ENCODE data around the gene AAK1. TPM values are rescaled to one million over a fixed set of nuclear protein-coding genes. Genes with fewer than 3 reads are reported as not detected.
A peak's percentile ranks its signal among the peaks of the same experiment; 100 is the strongest.

The AAK1 gene
- total and polyA plus RNA-seq, 10 of the 15 experiments (the other 5 are each of a cell fraction or from before 2014, with no cell fraction given), result 2.9 to 41.4 (median 17.5) TPM

DNA sequence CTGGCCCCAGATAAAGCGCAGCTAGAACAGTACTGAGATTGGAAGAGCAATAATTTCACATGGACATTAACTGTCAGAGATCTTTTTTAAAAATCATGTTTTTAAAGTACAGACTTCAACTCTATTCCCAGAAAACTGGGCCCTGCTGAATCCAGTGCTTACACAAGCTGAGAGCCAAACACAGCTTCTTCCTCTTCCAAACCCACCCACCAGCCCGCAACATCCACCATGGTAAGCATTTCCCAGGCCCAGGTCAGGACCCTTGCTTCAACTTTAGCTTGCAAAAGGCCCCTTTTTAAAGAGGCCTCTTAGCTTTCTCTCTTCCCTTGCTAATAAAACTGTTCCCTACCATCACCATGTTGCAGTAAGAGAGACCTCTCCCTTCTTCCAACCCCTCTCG, 2.1 kb downstream of the AAK1 start:
- 97% methylated on average over 3 of the region's 3 CpGs for WGBS (ENCODE audit: insufficient coverage, insufficient replicate concordance, low lambda C conversion rate, missing lambda C conversion rate)
- H3K27me3 ChIP-seq (replicated peaks in 1 of 2; ENCODE audit: control insufficient read depth in 2 of 2, insufficient read depth in 2 of 2, low read length in 1 of 2), result no peaks in the 10 kb centered on the region

More for the DNA sequence above, 2.1 kb downstream of the AAK1 start:
- DNase-seq (ENCODE audit: low read depth, low spot score) (no peak), FAIRE-seq (no peak), ATAC-seq (no peak)
- no TSS peak for BruUV-seq (replicated peaks)
- Histone ChIP-seq H3K9ac (ENCODE audit: control insufficient read depth, insufficient read depth, low read length) (peak overlapping the region; percentile 89; the same call in 1 of the 2 replicates), H3K36me3 (ENCODE audit: control insufficient read depth in 2 of 2, insufficient read depth in 2 of 2, low read length in 1 of 2) (0 out of 4 replicates have a peak, but pooled peaks cover 0 to 6% of the 10 kb centered on the region in 2 experiments), H3K4me3 (peak overlapping the region; percentile 85), H2AFZ (ENCODE audit: control insufficient read depth, low read depth, low read length) (no peak overlapping the region), H3K4me1 (ENCODE audit: control insufficient read depth, insufficient read depth, low read length) (peaks cover 25% of the 10 kb centered on the region), H4K20me1 (ENCODE audit: control insufficient read depth, insufficient read depth) (no peaks in the 10 kb centered on the region), H3K9me3 (replicated peaks; ENCODE audit: control insufficient read depth, insufficient read depth, low read length) (no peaks in the 10 kb centered on the region), H3K79me2 (ENCODE audit: control insufficient read depth, insufficient read depth, low read length) (peaks cover 78% of the 10 kb centered on the region), H3K4me2 (ENCODE audit: control insufficient read depth, insufficient read depth) (peak overlapping the region; percentile 73), H3K27ac (ENCODE audit: control insufficient read depth, insufficient read depth) (peak overlapping the region; percentile 94; the same call in 1 of the 2 replicates)
- ChIA-PET CTCF (interaction anchor here (0.6 to 1.1 kb wide), 3 partner anchors 53 to 252 kb away, joined by 3 read pairs; no protein-coding TSS in a partner anchor), RAD21 (ENCODE audit: unreplicated experiment) (interaction anchor here (1.2 kb wide), 1 partner anchor 59 kb away, joined by 4 read pairs; no protein-coding TSS in a partner anchor), SMC1A (ENCODE audit: uncharacterized antibody, unreplicated experiment) (interaction anchor here (0.7 to 3.8 kb wide), 5 partner anchors 9 to 76 kb away, joined by 3 to 19 read pairs (median 6); no protein-coding TSS in a partner anchor), POLR2A (interaction anchor here (1.1 kb wide), 1 partner anchor 13 kb away, joined by 4 read pairs; no protein-coding TSS in a partner anchor)
- TF ChIP-seq RUNX3 (IDR thresholded peaks at IDR 0.05; ENCODE audit: low read length) (no peak), CEBPB (IDR thresholded peaks at IDR 0.05; ENCODE audit: borderline replicate concordance in 1 of 2, low read depth in 2 of 2, low read length in 2 of 2) (no peak), POU2F2 (IDR thresholded peaks at IDR 0.05; ENCODE audit: borderline replicate concordance, low read depth, low read length) (no peak), TAF1 (IDR thresholded peaks at IDR 0.05; ENCODE audit: borderline replicate concordance, low read depth, low read length) (no peak), IRF4 (IDR thresholded peaks at IDR 0.05; ENCODE audit: low read depth, low read length) (no peak), KLF5 (IDR thresholded peaks at IDR 0.05; ENCODE audit: partially characterized antibody) (no peak), MXI1 (IDR thresholded peaks at IDR 0.05; ENCODE audit: low read depth, low read length) (no peak), ZNF384 (IDR thresholded peaks at IDR 0.05; ENCODE audit: borderline replicate concordance, low read depth, low read length) (no peak), PML (IDR thresholded peaks at IDR 0.05; ENCODE audit: low read length) (no peak), WRNIP1 (IDR thresholded peaks at IDR 0.05; ENCODE audit: borderline replicate concordance, low read depth, low read length) (no peak), ZSCAN29 (IDR thresholded peaks at IDR 0.05) (no peak)
- TF ChIP-seq, protein P1, sequence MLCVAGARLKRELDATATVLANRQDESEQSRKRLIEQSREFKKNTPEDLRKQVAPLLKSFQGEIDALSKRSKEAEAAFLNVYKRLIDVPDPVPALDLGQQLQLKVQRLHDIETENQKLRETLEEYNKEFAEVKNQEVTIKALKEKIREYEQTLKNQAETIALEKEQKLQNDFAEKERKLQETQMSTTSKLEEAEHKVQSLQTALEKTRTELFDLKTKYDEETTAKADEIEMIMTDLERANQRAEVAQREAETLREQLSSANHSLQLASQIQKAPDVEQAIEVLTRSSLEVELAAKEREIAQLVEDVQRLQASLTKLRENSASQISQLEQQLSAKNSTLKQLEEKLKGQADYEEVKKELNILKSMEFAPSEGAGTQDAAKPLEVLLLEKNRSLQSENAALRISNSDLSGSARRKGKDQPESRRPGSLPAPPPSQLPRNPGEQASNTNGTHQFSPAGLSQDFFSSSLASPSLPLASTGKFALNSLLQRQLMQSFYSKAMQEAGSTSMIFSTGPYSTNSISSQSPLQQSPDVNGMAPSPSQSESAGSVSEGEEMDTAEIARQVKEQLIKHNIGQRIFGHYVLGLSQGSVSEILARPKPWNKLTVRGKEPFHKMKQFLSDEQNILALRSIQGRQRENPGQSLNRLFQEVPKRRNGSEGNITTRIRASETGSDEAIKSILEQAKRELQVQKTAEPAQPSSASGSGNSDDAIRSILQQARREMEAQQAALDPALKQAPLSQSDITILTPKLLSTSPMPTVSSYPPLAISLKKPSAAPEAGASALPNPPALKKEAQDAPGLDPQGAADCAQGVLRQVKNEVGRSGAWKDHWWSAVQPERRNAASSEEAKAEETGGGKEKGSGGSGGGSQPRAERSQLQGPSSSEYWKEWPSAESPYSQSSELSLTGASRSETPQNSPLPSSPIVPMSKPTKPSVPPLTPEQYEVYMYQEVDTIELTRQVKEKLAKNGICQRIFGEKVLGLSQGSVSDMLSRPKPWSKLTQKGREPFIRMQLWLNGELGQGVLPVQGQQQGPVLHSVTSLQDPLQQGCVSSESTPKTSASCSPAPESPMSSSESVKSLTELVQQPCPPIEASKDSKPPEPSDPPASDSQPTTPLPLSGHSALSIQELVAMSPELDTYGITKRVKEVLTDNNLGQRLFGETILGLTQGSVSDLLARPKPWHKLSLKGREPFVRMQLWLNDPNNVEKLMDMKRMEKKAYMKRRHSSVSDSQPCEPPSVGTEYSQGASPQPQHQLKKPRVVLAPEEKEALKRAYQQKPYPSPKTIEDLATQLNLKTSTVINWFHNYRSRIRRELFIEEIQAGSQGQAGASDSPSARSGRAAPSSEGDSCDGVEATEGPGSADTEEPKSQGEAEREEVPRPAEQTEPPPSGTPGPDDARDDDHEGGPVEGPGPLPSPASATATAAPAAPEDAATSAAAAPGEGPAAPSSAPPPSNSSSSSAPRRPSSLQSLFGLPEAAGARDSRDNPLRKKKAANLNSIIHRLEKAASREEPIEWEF (IDR thresholded peaks at IDR 0.05; ENCODE audit: insufficient replicate concordance, low read depth, low read length), result no peak
- intact Hi-C loops (cut with micrococcal nuclease; ENCODE audit: unreplicated experiment) (loop anchor here (5.0 to 10.0 kb wide), 4 partner anchors 59 to 1267 kb away; partner anchors contain the start of gene GFPT1), in situ Hi-C loops (cut with MboI) (no loop called here)

Data from GM12878 (cell line).